NCI-H226 (cell line): ENCODE measurements around the gene STOX2.
"Not testable (repeated sequence)": the region's sequence is repeated elsewhere in the genome, so short reads cannot be mapped to it uniquely, and the experiment has no call there.

Experiments used
- DNase-seq: peaks from one replicate; pipeline ENCODE4 v3.0.0-alpha.2; 2015

STOX2 gene

DNA sequence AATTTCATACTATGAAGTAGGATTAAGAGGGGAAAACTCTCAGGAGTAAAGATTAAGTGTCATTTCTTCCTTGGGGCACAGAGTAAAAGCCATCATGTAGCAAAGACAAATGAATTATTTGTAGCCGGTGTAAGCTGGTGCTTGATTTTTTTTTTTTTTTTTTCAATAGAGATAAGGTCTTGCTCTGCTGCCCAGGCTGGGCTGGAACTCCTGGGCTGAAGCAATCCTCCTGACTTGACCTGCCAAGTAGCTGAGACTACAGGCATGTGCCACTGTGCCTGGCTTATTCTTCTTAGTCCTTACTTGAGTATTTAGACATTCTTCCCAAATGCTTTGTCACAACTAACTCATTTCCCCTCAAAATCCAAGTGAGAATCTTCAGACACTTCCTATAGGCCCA is 125.7 kb downstream of the STOX2 start:
- no peak for DNase-seq

DNA sequence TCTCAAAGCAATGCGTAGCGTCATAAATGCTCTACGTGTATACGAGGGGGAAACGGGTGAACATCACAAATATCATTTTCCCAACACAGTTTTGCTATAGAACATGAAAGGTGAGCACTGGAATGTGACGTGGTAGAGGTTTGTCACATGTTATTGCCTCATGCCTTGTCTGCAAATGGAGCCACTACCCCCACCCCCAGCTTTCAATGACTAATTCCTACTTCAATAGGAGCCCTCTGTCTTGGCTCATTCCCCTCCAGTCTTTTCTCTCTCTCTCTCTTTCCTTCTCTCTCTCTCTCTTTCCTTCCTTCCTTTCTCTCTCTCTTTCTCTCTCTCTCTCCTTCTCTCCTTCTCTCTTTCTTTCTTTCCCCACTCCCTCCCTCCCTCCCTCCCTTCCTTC is 127.0 kb downstream of the STOX2 start:
- DNase-seq = no peak

DNA sequence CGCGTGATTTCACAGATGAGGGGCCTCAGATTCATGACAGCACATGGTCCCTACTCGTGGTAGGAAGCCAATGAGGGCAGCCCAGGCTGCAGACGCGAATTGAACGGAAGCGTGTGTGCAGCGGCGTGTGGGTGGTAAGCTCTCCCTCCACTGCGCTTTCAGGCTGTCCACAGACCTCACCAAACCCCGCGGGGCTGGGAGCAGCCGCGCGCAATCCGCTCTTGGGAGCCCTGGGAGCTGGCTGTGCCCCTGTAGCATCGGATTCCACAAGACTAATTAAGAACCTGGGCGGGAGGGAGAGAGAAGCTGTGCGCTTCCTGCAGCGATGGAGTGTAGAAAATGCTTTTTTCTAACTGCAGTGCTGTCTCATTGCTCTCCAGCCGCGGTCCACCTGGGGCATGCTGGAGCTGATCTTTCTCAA is 134.9 kb downstream of the STOX2 start:
- DNase-seq = no peak

DNA sequence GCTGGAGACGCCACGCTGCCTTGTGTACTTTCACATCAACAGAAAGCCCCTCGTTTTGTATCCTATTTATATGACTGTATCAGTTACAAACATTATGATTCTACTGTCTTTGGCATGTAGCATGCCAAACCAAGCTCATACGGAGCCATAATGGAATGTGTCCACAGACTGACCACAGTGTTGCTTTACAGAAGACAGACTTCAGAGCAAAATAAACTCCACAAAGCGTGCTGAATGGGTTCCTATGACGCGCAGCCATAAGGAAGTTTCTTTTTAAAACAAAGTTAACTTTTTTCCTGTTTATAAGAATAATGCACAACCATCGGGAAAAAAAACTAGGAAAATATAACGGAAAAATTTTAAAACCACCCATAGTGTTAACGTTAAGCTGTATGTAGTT is 136.0 kb downstream of the STOX2 start:
- DNase-seq = no peak

DNA sequence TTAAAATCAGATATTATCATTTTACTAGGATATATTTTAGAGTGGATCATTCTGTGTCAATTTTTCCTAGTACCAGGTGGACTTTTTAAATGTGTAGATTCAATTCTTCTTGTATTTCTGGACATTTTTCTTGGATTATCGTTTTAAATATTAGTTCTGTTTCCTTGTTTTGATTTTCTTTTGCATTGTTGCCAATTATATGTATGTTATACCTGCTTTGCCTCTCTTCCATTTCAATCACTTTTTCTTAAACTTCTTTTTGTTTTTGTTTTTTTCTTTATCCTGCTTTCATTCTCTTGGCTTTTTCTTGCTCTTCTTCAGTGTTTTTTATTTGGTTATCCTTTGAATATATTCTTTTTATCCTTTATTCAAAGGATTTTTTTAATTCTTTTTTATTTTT is 141.0 kb downstream of the STOX2 start:
- DNase-seq = no peak

DNA sequence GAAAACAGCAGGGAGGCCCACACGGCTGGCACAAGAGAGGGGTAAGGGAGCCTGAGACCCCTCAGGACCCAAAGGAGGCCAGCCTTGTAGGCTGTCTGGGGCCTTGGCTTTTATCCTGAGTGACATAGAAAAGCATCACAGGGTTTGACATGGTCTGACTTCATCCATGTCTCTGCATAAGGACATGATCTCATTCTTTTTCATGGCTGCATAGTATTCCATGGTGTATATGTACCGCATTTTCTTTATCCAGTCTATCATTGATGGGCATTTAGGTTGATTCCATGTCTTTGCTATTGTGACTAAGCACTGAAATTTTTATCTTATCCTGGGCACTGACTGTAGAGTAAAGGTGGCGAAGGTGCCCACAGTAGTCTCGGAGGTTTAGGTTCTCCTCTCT is 146.2 kb downstream of the STOX2 start:
- not testable (repeated sequence) for DNase-seq

DNA sequence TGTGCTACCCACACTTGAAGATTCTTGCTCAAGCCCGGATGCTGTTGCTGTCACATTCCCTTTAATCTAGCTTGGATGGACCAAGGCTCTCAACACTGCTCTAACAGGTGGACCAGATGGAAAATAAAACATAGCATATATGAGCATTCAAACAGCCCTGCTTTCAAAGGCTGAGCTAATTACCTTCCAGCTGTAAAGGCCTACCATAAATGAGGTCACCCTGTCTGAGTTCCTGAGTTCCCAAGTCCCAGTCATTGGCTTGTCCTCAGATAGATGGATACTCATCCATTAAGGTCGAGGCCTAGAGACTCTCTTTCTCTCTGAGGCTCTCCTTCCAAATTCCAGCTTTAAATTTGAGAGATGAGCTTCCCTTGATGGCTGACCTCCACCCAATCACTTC is 147.5 kb downstream of the STOX2 start:
- DNase-seq = no peak

DNA sequence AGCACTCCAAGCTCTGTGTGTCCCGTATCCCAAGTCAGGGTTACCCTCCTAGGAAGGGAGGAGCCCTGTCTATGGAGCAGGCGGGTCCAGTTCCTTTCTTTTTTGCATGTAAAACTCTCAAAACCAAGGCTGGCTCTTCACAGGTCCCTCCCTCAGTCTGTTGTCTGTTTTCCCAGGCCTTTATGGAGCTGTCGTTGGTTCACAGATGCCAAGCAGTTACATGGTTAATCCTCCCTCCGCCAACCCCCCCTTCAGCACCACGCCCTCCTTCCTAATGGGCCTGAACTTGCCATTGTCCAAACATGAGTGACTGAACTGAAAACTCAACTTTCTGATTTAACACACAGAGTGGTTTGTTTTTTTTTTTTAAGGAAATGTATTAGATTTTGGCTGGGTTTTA is 148.3 kb downstream of the STOX2 start:
- DNase-seq = no peak

DNA sequence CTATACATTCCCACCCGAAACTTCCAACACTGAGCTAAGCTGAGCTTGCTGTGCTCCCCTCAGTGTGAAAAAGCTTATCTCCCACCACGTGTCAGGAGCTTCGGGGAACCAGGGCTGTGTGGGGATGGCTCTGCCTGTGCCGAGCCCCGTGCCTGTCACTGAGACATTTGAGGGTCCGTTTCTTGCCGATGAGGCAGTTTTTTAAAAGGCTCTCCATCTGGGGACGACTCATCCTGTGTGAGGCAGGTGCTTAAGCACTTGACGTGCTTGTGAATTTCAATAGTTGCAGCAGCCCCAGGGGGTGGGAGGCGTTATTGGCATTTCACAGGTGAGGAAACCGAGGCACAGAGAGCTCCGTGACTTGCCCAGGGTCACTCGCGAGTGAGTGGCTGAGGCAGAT is 151.8 kb downstream of the STOX2 start:
- DNase-seq = no peak

DNA sequence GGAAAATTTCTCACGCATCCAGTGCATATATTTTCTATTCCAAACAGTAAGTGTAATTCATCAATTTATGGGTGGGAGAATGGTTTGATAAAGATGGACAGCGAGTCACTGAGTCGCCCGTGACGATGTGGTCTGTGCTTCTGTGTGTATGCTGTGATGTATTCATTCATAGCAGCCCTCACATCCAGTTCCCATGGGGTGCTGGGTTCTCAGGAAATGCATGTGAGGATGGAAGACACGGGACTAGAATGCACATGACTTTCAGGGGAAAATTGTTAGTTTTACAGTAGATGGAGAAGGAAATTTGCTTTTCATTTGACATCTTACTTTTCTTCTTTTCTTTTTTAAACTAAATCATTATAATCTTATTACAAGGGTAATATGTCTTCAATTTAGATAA is 152.9 kb downstream of the STOX2 start:
- no peak for DNase-seq

DNA sequence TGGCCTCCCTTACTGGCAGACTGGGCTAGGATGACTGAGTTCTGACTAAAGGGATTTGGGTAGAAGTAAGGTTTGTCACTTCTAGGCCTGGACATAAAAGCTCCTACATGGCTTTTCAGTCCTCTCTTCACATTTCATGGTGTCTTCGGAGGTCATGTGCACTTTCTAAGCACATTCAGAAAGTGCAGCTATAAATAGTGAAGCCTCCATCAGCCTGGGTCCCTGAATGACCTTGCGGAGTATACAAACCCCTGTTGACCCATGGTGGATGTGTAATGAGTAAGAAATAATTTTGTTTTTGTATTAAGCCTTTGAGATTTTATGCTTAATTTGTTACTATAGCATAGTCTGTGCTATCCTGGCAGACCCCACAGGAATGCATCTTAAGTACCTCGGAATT is 154.0 kb downstream of the STOX2 start:
- no peak for DNase-seq

DNA sequence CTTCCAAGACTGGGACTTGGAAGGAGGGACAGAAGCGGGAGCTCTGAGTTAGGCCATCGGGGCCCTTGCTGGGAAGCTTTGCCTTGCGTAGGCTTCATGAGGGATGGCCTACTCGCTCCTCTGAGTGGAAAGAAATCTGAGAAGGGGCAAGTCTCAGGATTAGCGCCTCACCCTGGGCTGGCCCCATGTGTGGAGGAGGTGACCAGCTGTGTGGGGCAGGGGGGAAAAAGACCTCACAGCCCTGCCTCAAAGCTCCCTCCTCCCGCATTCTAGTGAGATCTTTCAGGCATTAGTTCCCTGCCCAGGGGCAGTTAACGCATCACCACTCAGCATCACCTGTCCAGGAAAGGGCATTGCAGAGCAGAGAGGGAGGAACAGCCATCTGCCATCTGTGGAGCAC is 156.5 kb downstream of the STOX2 start:
- DNase-seq = no peak

DNA sequence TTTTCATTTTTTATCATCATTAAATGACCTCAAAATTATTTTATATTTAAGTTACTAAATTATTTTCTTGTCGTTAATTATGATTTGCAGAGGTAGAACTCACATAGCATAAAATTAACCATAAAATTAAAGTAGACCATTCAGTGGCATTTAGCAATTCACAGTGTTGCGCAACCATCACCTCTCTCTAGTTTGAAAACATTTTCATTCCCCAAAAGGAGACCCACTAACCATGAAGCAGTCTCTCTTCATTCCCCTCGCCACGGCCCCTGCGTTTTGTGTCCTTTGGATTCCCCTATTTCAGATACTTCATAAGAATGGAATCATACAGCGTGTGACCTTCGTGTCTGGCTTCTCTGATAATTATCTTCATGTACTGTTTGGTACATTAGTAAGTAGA is 157.7 kb downstream of the STOX2 start:
- no peak for DNase-seq

DNA sequence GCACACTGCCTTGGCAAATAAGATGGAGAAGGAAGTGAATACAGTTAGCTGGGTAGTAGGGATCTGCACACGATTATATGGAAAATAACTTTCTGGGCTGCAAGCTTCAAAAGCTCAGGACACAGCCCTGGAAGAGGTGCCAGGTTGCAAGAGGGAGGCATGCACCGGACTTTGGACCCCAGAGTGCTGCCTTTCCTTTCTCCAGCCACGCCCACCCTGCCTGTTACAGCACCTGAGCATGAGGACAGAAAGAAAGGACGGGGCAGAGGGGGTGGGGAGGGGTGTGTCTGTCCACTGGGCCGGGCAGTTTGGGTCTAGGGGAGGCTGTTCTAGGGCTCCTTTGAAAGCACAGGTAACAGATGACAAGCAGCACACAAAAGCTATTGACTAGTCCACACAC is 159.8 kb downstream of the STOX2 start:
- DNase-seq = no peak

DNA sequence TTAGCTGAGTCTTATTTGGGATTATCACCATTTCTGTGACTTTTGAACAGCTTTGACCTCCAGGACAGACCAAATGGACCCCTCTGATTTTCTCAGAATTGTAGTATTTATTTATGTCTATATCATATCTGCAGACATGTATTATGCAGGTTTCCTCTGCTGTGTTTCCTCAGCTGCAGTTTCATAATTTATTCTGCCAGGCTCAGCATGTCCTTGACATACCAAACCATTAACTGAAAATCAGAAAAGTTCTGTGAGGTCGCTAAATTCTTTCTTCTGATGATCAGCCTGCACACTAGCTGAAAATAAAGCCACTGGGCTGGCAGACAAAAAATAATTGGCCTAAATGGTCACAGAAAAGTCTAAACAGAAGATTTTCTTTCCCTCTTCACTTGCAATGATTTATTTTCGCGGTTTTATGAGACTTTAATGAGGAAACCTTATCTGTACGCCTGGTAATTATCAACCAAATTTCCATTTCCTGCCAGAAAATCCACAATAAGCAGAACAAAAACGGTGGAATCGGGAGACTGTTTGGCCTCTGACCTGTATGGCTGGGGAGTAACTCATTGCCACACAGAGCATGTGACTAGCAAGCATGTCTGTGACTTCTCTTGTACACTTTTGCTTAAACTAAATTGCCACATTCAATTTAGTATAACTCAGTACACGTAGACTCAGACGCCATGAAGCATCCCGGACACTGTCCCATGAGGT is 161.6 kb downstream of the STOX2 start:
- DNase-seq = no peak

DNA sequence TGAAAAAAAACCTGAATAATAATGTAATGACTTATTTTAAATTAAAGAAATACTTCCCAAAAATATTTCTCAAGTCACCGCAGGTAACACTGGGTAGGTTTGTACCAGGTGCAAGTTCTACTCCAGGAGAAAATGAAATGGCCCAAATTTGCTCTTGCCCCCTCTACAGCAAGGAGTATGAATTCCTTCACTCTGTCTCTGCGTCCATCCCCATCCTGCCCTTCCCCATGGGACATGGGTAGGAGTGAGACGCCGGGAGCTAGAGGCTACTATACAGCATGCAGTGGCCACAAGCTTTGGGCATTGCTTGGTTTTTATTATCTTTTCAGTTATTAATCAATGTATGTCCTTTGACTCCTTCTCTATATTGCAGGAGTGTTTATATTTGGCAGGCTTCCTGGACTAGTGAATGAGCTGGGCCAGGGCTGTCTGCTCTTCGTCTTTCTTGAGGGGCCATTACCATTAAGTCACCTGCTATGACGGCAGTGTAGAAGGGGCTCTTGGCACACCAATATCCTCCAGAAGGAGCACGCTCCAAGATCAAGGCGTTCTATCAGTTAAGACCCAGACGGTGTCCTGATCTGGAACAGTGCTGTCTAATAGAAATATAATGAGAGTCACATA is 162.9 kb downstream of the STOX2 start:
- DNase-seq = no peak
